AG09309 (cell line): ENCODE measurements around the gene TRAM2.

Experiments
- DNase-seq: peaks from one replicate; pipeline ENCODE4 v3.0.0-alpha.2; 2010; ENCODE audit warnings: low read depth
- H3K4me3 ChIP-seq: 2 replicates; pipeline ENCODE4 v1.5.1; 2011; ENCODE audit warnings: mild to moderate bottlenecking, low read depth, low read length, moderate library complexity; ENCODE audit not compliant: control insufficient read depth
- CTCF ChIP-seq: IDR thresholded peaks from 2 replicates; pipeline ENCODE4 v1.5.1; 2011; ENCODE audit warnings: mild to moderate bottlenecking, low read depth, low read length, inconsistent platforms; ENCODE audit not compliant: insufficient read depth, control insufficient read depth; ENCODE audit errors: missing control alignments

Gene TRAM2

DNA sequence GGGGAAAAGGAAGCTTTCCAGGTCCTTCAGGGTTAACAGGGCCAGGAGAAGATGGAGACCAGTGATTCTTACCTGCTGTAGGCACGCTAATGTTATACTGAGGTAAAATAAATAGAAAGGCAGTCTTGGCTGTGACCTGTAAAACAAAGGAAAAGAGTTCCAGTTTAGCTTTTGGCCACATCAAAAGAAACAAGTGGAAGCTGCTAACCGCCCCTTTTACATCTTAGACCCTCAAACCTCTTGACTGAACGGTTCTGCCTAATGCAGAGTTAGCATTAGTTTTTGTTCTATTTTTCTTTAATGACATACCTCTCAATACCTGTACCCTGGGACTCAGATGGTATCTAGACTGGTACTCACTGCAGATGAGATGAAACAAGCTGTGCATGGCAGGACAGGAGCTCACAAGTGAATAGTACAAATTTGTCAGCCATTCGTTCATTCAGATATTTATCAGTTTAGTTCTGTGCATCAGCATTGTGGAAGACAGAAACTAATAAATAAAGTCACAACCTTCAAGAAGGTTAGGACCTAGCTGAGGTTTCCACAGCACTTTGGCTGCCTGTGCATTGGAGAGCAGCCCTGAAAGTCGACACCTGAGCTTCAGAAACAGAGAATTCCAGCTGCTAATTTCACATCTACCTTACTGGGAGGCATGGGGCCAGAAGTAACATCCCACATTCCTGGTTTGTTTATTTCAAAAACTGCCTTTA lies 41.0 kb downstream of the TRAM2 start:
- no peak for TF ChIP-seq CTCF
- no peak for DNase-seq
- no peak overlapping the region for H3K4me3 ChIP-seq

DNA sequence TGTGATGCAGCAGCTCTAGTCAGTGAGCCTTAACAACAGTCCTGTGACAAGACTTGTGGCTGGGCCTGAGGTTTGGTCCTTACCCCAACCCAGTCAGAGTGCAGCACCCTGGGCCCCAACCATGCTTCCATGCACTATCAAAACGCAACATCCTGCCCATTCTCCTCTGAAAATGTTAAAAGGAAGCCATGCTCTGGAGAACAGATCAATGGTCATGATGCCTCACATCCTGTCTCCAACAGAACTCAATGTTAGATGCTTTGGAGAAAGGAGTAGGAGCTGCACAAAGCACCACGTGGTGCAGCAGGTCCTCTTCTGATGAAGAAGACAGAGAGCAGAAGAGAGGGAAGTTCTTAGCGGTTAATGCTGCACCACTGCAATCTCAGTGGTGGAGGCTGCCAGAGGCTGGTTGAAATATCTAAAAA lies 41.9 kb downstream of the TRAM2 start:
- TF ChIP-seq CTCF = no peak

GRCh38 chr6:52534363-52534762 lies 42.5 kb downstream of the TRAM2 start:
- H3K4me3 ChIP-seq = no peak overlapping the region
- TF ChIP-seq CTCF = no peak
- no peak for DNase-seq

More for the DNA sequence above, 41.9 kb downstream of the TRAM2 start:
- H3K4me3 ChIP-seq = no peak overlapping the region
- DNase-seq = no peak

DNA sequence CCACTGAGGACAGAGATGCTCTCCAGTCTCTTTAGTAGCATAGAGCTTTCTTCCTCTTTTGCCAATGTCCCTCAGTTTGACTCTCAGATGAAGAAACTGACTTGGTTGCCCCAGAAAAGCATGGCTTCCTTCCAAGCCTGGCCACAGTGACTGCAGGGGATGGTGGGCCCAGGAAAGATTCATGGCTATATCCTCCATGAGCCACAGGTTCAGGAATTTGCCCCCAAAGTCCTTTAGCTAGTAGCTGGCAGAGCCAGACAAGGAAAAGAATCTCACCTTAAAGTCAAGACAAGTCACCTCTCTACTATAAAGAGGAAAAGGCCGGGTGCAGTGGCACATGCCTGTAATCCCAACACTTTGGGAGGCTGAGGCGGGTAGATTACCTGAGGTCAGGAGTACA lies 43.4 kb downstream of the TRAM2 start:
- no peak for TF ChIP-seq CTCF
- DNase-seq = no peak
- H3K4me3 ChIP-seq = no peak overlapping the region

DNA sequence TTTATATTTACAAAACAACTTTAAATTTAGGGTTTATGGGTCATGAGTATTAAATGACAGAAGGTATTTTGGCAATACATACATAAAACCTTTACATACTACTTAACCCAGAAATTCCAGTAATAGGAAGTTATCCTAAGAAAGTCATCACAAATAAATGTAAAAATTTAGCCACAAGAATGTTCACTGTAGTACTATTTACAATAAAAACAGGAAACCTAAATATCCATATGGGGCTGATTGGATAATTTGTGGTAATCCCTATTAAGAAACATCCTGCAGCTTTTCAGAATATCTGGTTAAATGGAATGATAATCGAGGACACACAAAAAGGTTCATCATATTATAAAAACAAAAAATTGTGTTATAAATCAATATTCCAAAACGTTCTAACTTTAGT lies 44.4 kb downstream of the TRAM2 start:
- no peak overlapping the region for H3K4me3 ChIP-seq
- DNase-seq = no peak
- TF ChIP-seq CTCF = no peak

GRCh38 chr6:52531834-52532233 lies 45.0 kb downstream of the TRAM2 start:
- DNase-seq = no peak
- TF ChIP-seq CTCF = no peak
- H3K4me3 ChIP-seq = no peak overlapping the region

GRCh38 chr6:52531396-52531795 lies 45.5 kb downstream of the TRAM2 start:
- TF ChIP-seq CTCF = no peak
- no peak overlapping the region for H3K4me3 ChIP-seq
- no peak for DNase-seq
